Thoracic aorta (tissue), 2 donors: ENCODE data around the gene IL31. TPM values are rescaled to one million over a fixed set of nuclear protein-coding genes. Genes with fewer than 3 reads are reported as not detected.

Source experiments
- ATAC-seq: fragments of 150-250 bp; one replicate; pipeline ENCODE4 v1.8.0; 2017; ENCODE audit warnings: low read depth; ENCODE audit not compliant: insufficient number of reproducible peaks, low FRiP score
- DNase-seq: peaks from one replicate; pipeline ENCODE4 v3.0.0-alpha.2; 2020; ENCODE audit warnings: low spot score
- H3K27ac ChIP-seq, 2 donors: fragments of 200-600 bp; sonication (generic); 1 replicate in 1 of 2; 2 replicates in 1 of 2; pipeline ENCODE4 v1.5.1; 2016; ENCODE audit warnings: mild to moderate bottlenecking in 2 of 2, moderate library complexity in 2 of 2
- H3K27me3 ChIP-seq: fragments of 200-600 bp; sonication (generic); replicated peaks from 2 replicates; pipeline ENCODE4 v1.6.0; 2016; ENCODE audit warnings: mild to moderate bottlenecking; ENCODE audit not compliant: insufficient read depth
- H3K36me3 ChIP-seq: fragments of 200-600 bp; sonication (generic); one replicate; pipeline ENCODE4 v1.5.1; 2016
- H3K4me1 ChIP-seq, 2 donors: fragments of 200-600 bp; sonication (generic); 1 replicate in 1 of 2; 2 replicates in 1 of 2; pipeline versions ENCODE4 v1.5.1 to v1.6.0; 2016; ENCODE audit warnings: low read depth in 2 of 2, mild to moderate bottlenecking in 1 of 2; ENCODE audit not compliant: control insufficient read depth in 1 of 2
- H3K4me3 ChIP-seq: fragments of 200-600 bp; sonication (generic); 2 replicates; pipeline ENCODE4 v1.5.1; 2016; ENCODE audit warnings: mild to moderate bottlenecking
- H3K9me3 ChIP-seq: fragments of 200-600 bp; sonication (generic); 2 replicates; pipeline ENCODE4 v1.5.1; 2016
- CTCF ChIP-seq: fragments of 200-600 bp; sonication (generic); IDR thresholded peaks from one replicate; pipeline ENCODE4 v1.5.1; 2019; ENCODE audit warnings: antibody characterized with exemption
- total RNA-seq, 2 donors: library from RNA; depleted of rRNA; stranded (reverse); fragments of >200 nt; gene quantifications; one replicate each; pipeline versions ENCODE4 v1.1.0 to v1.2.3, GENCODE V29; 2016

IL31 gene
- total RNA-seq, 2 donors from 2014 or later = not detected

- Histone ChIP-seq H3K27ac (no peak overlapping the region), H3K9me3 (no peaks in the 10 kb centered on the region), H3K4me1 (no peaks in the 10 kb centered on the region), H3K27me3 (no peaks in the 10 kb centered on the region), H3K36me3 (peaks cover 42% of the 10 kb centered on the region), H3K4me3 (no peak overlapping the region)
- DNase-seq (no peak), ATAC-seq (no peak)
- TF ChIP-seq CTCF = no peak
Observed at GRCh38 chr12:122127839-122128238, 46.2 kb downstream of the IL31 start.

GRCh38 chr12:122126713-122127597 lies 47.1 kb downstream of the IL31 start:
- H3K4me1 ChIP-seq = no peaks in the 10 kb centered on the region
- DNase-seq (no peak), ATAC-seq (no peak)
- no peak overlapping the region for H3K4me3 ChIP-seq
- H3K27ac ChIP-seq = no peak overlapping the region
- H3K9me3 ChIP-seq = no peaks in the 10 kb centered on the region
- no peaks in the 10 kb centered on the region for H3K27me3 ChIP-seq
- TF ChIP-seq CTCF = no peak
- H3K36me3 ChIP-seq = peaks cover 33% of the 10 kb centered on the region

GRCh38 chr12:122126342-122126635 lies 47.7 kb downstream of the IL31 start:
- peaks cover 3 to 6% of the 10 kb centered on the region in 2 donors for H3K4me1 ChIP-seq
- H3K4me3 ChIP-seq = no peak overlapping the region
- no peak for TF ChIP-seq CTCF
- DNase-seq = no peak
- no peak overlapping the region for H3K27ac ChIP-seq
- H3K36me3 ChIP-seq = peaks cover 32% of the 10 kb centered on the region
- no peaks in the 10 kb centered on the region for H3K9me3 ChIP-seq
- ATAC-seq = no peak
- H3K27me3 ChIP-seq = no peaks in the 10 kb centered on the region

GRCh38 chr12:122125452-122126341 lies 48.3 kb downstream of the IL31 start:
- Histone ChIP-seq H3K36me3 (peaks cover 32% of the 10 kb centered on the region), H3K27ac (no peak overlapping the region), H3K4me1 (peaks cover 3 to 7% of the 10 kb centered on the region in 2 donors), H3K4me3 (no peak overlapping the region), H3K27me3 (no peaks in the 10 kb centered on the region), H3K9me3 (no peaks in the 10 kb centered on the region)
- no peak for ATAC-seq
- no peak for TF ChIP-seq CTCF
- no peak for DNase-seq

- Histone ChIP-seq H3K27ac (no peak overlapping the region), H3K27me3 (no peaks in the 10 kb centered on the region), H3K4me3 (no peak overlapping the region), H3K36me3 (peaks cover 19% of the 10 kb centered on the region), H3K4me1 (peaks cover 3 to 7% of the 10 kb centered on the region in 2 donors), H3K9me3 (no peaks in the 10 kb centered on the region)
- no peak for TF ChIP-seq CTCF
- no peak for ATAC-seq
- no peak for DNase-seq
Observed at GRCh38 chr12:122124370-122124769, 49.7 kb downstream of the IL31 start.
